ENCODE results near the gene TOR1AIP2. TPM values are rescaled to one million over a fixed set of nuclear protein-coding genes. Genes with fewer than 3 reads are reported as not detected.

Gene TOR1AIP2
- total and polyA plus RNA-seq, 2 of the 8 experiments (the other 6 are each of a cell fraction or from before 2014, with no cell fraction given): 12.1 to 75.2 TPM

DNA sequence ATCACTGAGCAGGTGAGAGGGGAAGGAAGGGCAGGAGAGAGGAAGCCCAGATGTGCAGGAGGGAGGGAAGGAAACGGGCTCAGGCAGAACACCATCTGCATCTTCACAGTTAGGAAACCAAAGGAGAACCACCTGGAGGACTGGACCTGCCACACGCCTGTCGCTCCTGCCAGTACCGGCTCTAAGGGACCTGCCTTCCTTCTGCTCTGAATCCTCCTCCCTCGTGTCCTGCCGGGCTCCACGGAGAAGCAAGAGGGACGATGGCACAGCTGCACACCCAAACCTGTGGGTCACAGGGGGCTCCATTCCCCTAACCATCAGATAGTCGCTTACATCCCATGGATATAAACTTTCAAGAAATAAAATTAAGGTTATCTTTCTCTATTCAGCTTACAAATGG, 56.1 kb downstream of the TOR1AIP2 start:
- no peak overlapping the region for H3K14ac ChIP-seq (ENCODE audit: insufficient read length)
- no peaks in the 10 kb centered on the region for H3K36me3 ChIP-seq (ENCODE audit: control insufficient read depth in 2 of 4, insufficient read depth in 4 of 4, low read length in 3 of 4)
- no peak overlapping the region for H2BK5ac ChIP-seq (ENCODE audit: low read depth, low read length)
- no peak overlapping the region for H3K56ac ChIP-seq (replicated peaks; ENCODE audit: insufficient read length, low read depth, low read length)
- no peak overlapping the region for H2BK120ac ChIP-seq (replicated peaks; ENCODE audit: low read depth, low read length)
- no peaks in the 10 kb centered on the region; the same call in 1 of the 2 replicates for H3K79me1 ChIP-seq (ENCODE audit: low read depth, low read length)
- POLR2A ChIA-PET (ENCODE audit: partially characterized antibody): no interaction called here
- CTCF ChIA-PET (ENCODE audit: partially characterized antibody): interaction anchor here (0.7 to 18.9 kb wide), 5 partner anchors 10 to 116 kb away, joined by 3 to 251 read pairs (median 5); no protein-coding TSS in a partner anchor
- H3K23ac ChIP-seq (ENCODE audit: insufficient read length): no peak overlapping the region
- no peaks in the 10 kb centered on the region for H3K23me2 ChIP-seq (ENCODE audit: low read depth, low read length)
- no peaks in the 10 kb centered on the region for H3K9me3 ChIP-seq (ENCODE audit: insufficient read depth in 2 of 2, low read depth in 1 of 2, low read length in 1 of 2)
- no peak overlapping the region for H2AFZ ChIP-seq (ENCODE audit: low read length)
- no peak overlapping the region for H4K8ac ChIP-seq (ENCODE audit: extremely low read depth, insufficient read depth, low read length)
- H3K27ac ChIP-seq (ENCODE audit: low read depth, low read length): no peak overlapping the region
- H3K9ac ChIP-seq (replicated peaks in 1 of 4; ENCODE audit: extremely low read depth in 1 of 4, low read depth in 3 of 4, low read length in 3 of 4): no peak overlapping the region
- WGBS, 2 experiments (ENCODE audit: extremely low coverage in 1 of 2, insufficient coverage in 1 of 2, insufficient read length in 1 of 2, insufficient replicate concordance in 2 of 2, low coverage in 1 of 2, low lambda C conversion rate in 2 of 2, missing lambda C conversion rate in 1 of 2): 93% methylated on average over 9 of the region's 9 CpGs; no CpG with 5 or more reads in 1 of the 2 experiments
- peaks cover 0 to 8% (median 2%) of the 10 kb centered on the region in 4 experiments; a peak in 4 of 7 replicates for H3K4me1 ChIP-seq (replicated peaks in 1 of 4; ENCODE audit: control insufficient read depth in 3 of 4, insufficient read depth in 4 of 4, low read length in 3 of 4)
- H3K18ac ChIP-seq (ENCODE audit: extremely low read depth, low read length): no peak overlapping the region
- H2BK12ac ChIP-seq (ENCODE audit: low read depth, low read length): no peak overlapping the region
- H4K91ac ChIP-seq (replicated peaks; ENCODE audit: insufficient read length, low read length): no peak overlapping the region
- H4K20me1 ChIP-seq (replicated peaks in 1 of 2; ENCODE audit: control insufficient read depth in 1 of 2, insufficient read depth in 2 of 2, low read length in 2 of 2): no peaks in the 10 kb centered on the region
- H4K5ac ChIP-seq (ENCODE audit: insufficient read length, low read depth, low read length): no peak overlapping the region
- H3K79me2 ChIP-seq (ENCODE audit: control insufficient read depth in 1 of 2, insufficient read depth in 2 of 2, low read length in 2 of 2): no peaks in the 10 kb centered on the region
- no peak overlapping the region for H2BK15ac ChIP-seq (ENCODE audit: low read length)
- no peak for DNase-seq (ENCODE audit: low read depth in 1 of 2, low spot score in 2 of 2)
- no peak overlapping the region for H3K4ac ChIP-seq (replicated peaks; ENCODE audit: insufficient read length, low read depth, low read length)
- H3K4me3 ChIP-seq (ENCODE audit: extremely low read depth in 1 of 4, insufficient read depth in 2 of 4, low read depth in 3 of 4, low read length in 4 of 4): no peak overlapping the region
- H2AK5ac ChIP-seq (ENCODE audit: low read depth, low read length): no peak overlapping the region
- H3K27me3 ChIP-seq (replicated peaks in 1 of 4; ENCODE audit: control insufficient read depth in 3 of 4, extremely low read depth in 1 of 4, insufficient read depth in 3 of 4, low read length in 3 of 4): 0 out of 7 replicates have a peak, but pooled peaks cover 0 to 2% (median 0%) of the 10 kb centered on the region in 4 experiments
- H3K4me2 ChIP-seq (ENCODE audit: insufficient read depth in 1 of 2, low read depth in 2 of 2, low read length in 2 of 2): no peak overlapping the region
- no peak overlapping the region for H2BK20ac ChIP-seq (ENCODE audit: low read length)
- FAIRE-seq: no peak
- TF ChIP-seq KDM4A (IDR thresholded peaks at IDR 0.05; ENCODE audit: low read depth, low read length, severe bottlenecking) (no peak), SIX5 (IDR thresholded peaks at IDR 0.05; ENCODE audit: low read depth, low read length) (no peak), RNF2 (IDR thresholded peaks at IDR 0.05; ENCODE audit: borderline replicate concordance, low read depth, low read length, missing control alignments, poor library complexity, severe bottlenecking) (no peak), EGR1 (IDR thresholded peaks at IDR 0.05; ENCODE audit: borderline replicate concordance, low read depth, low read length) (no peak), CHD1 (IDR thresholded peaks at IDR 0.05; ENCODE audit: low read depth, low read length) (no peak), SUZ12 (IDR thresholded peaks at IDR 0.05; ENCODE audit: low read length) (no peak), BRCA1 (IDR thresholded peaks at IDR 0.05; ENCODE audit: low read depth, low read length) (no peak), KDM5A (IDR thresholded peaks at IDR 0.05; ENCODE audit: low read length) (no peak), FOSL1 (IDR thresholded peaks at IDR 0.05; ENCODE audit: insufficient read depth, low read depth, low read length) (no peak), BACH1 (IDR thresholded peaks at IDR 0.05; ENCODE audit: low read length) (no peak), KDM1A (IDR thresholded peaks at IDR 0.05; ENCODE audit: borderline replicate concordance, low read length) (no peak), SP4 (IDR thresholded peaks at IDR 0.05; ENCODE audit: low read length) (no peak), ASH2L (IDR thresholded peaks at IDR 0.05; ENCODE audit: low read length) (no peak), SP2 (IDR thresholded peaks at IDR 0.05; ENCODE audit: low read length) (no peak)
- TF ChIP-seq, protein P1, sequence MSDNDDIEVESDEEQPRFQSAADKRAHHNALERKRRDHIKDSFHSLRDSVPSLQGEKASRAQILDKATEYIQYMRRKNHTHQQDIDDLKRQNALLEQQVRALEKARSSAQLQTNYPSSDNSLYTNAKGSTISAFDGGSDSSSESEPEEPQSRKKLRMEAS (IDR thresholded peaks at IDR 0.05): no peak

Data from H1 (cell line).